ENCODE data around the gene TGM2. TPM values are rescaled to one million over a fixed set of nuclear protein-coding genes. Genes with fewer than 3 reads are reported as not detected.
A peak's percentile ranks its signal among the peaks of the same experiment; 100 is the strongest.

The TGM2 gene
- total RNA-seq, 1 donor from 2014 or later = 529 TPM

GRCh38 chr20:38202153-38202981 is 37.3 kb upstream of the TGM2 start:
- no peak for TF ChIP-seq CTCF (IDR thresholded peaks at IDR 0.05)
- no peaks in the 10 kb centered on the region for H3K9me3 ChIP-seq
- H3K27me3 ChIP-seq = no peaks in the 10 kb centered on the region
- H3K4me1 ChIP-seq = no peaks in the 10 kb centered on the region
- H3K36me3 ChIP-seq = no peaks in the 10 kb centered on the region
- intact Hi-C loops (cut with DNase I) = no loop called here
- H3K4me3 ChIP-seq = no peak overlapping the region
- no peak for DNase-seq (ENCODE audit: low spot score in 2 of 2)
- no peak overlapping the region for H3K27ac ChIP-seq

GRCh38 chr20:38201356-38201755 is 36.3 kb upstream of the TGM2 start:
- Histone ChIP-seq H3K36me3 (no peaks in the 10 kb centered on the region), H3K27me3 (no peaks in the 10 kb centered on the region), H3K9me3 (no peaks in the 10 kb centered on the region), H3K27ac (no peak overlapping the region), H3K4me3 (no peak overlapping the region), H3K4me1 (peaks cover 0 to 1% of the 10 kb centered on the region in 2 donors)
- no peak for TF ChIP-seq CTCF (IDR thresholded peaks at IDR 0.05)
- no peak for DNase-seq (ENCODE audit: low spot score in 2 of 2)
- intact Hi-C loops (cut with DNase I) = no loop called here

GRCh38 chr20:38200646-38201045 is 35.6 kb upstream of the TGM2 start:
- intact Hi-C loops (cut with DNase I) = no loop called here
- H3K4me3 ChIP-seq = no peak overlapping the region
- H3K27ac ChIP-seq = no peak overlapping the region
- H3K9me3 ChIP-seq = no peaks in the 10 kb centered on the region
- peak in 1 of 2 donors; percentile 43 for DNase-seq (ENCODE audit: low spot score in 2 of 2)
- peaks cover 0 to 4% of the 10 kb centered on the region in 2 donors for H3K4me1 ChIP-seq
- no peak for TF ChIP-seq CTCF (IDR thresholded peaks at IDR 0.05)
- no peaks in the 10 kb centered on the region for H3K36me3 ChIP-seq
- H3K27me3 ChIP-seq = no peaks in the 10 kb centered on the region

GRCh38 chr20:38199501-38200390 is 34.7 kb upstream of the TGM2 start:
- no peak for TF ChIP-seq CTCF (IDR thresholded peaks at IDR 0.05)
- Histone ChIP-seq H3K27me3 (no peaks in the 10 kb centered on the region), H3K27ac (no peak overlapping the region), H3K4me3 (no peak overlapping the region), H3K36me3 (no peaks in the 10 kb centered on the region), H3K9me3 (no peaks in the 10 kb centered on the region), H3K4me1 (peaks cover 0 to 5% of the 10 kb centered on the region in 2 donors)
- intact Hi-C loops (cut with DNase I) = no loop called here
- DNase-seq (ENCODE audit: low spot score in 2 of 2) = peak in 1 of 2 donors; percentile 43

GRCh38 chr20:38198238-38198861 is 33.3 kb upstream of the TGM2 start:
- TF ChIP-seq CTCF (IDR thresholded peaks at IDR 0.05) = no peak
- H3K9me3 ChIP-seq = no peaks in the 10 kb centered on the region
- intact Hi-C loops (cut with DNase I) = no loop called here
- peaks cover 0 to 5% of the 10 kb centered on the region in 2 donors for H3K4me1 ChIP-seq
- H3K27me3 ChIP-seq = no peaks in the 10 kb centered on the region
- DNase-seq (ENCODE audit: low spot score in 2 of 2) = peak in 1 of 2 donors; percentile 51
- H3K4me3 ChIP-seq = no peak overlapping the region
- no peaks in the 10 kb centered on the region for H3K36me3 ChIP-seq
- H3K27ac ChIP-seq = no peak overlapping the region

Data from ascending aorta (tissue), 2 donors.